ENCODE data around the gene TEX51. TPM values are rescaled to one million over a fixed set of nuclear protein-coding genes. Genes with fewer than 3 reads are reported as not detected.

TEX51 gene
- total and polyA plus RNA-seq, 4 donors: not detected

DNA sequence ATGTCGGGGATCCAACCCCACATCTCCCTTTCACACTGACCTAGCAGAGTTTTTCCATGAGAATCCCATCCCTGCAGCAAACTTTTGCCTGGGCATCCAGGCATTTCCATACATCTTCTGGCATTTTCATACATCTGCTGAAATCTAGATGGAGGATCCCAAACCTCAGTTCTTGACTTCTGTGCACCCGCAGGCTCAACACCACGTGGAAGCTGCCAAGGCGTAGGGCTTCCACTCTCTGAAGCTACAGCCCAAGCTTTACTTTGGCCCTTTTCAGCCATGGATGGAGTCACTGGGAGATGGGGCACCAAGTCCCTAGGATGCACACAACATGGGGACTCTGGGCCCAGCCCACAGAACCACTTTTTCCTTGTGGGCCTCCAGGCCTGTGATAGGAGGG is 32.2 kb upstream of the TEX51 start:
- H3K36me3 ChIP-seq (ENCODE audit: control insufficient read depth in 1 of 2, insufficient read depth in 2 of 2, low read length in 1 of 2): no peaks in the 10 kb centered on the region
- H3K27me3 ChIP-seq (ENCODE audit: control insufficient read depth in 1 of 2, insufficient read depth in 2 of 2, low read length in 1 of 2): no peaks in the 10 kb centered on the region
- ATAC-seq (ENCODE audit: low FRiP score): no peak
- intact Hi-C loops (cut with DNase I): no loop called here
- H3K9me3 ChIP-seq (ENCODE audit: control insufficient read depth, low read length): no peaks in the 10 kb centered on the region
- DNase-seq: no peak
- H3K27ac ChIP-seq (ENCODE audit: low read depth in 1 of 2, low read length in 2 of 2): no peak overlapping the region
- no peaks in the 10 kb centered on the region for H3K4me1 ChIP-seq (ENCODE audit: control insufficient read depth in 1 of 2, insufficient read depth in 2 of 2, low read length in 2 of 2)
- 94 to 96% methylated on average over 4 of the region's 4 CpGs for WGBS, 2 donors
- no peak overlapping the region for H3K4me3 ChIP-seq (ENCODE audit: low read length in 2 of 2)

DNA sequence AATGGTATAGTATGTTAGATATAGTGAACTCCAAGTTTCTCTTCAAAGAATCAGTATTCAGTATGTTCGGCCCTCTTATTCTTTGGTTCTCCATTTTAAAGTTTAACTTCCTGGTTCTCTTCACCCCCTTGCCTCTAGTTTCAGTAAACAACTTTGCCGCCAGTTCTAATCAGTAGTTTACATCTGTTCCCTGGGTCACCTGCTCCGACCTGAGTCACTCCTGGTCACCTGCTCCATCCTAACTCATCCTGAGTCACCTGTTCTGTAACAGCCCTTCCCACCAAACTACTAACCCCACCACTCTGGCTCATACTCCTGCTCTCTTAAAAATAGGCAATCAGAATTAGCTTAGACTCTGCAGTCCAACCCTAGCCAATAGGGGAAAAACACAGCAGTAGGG is 23.7 kb upstream of the TEX51 start:
- Histone ChIP-seq H3K9me3 (ENCODE audit: control insufficient read depth, low read length) (peaks cover 1% of the 10 kb centered on the region), H3K4me3 (ENCODE audit: low read length in 2 of 2) (no peak overlapping the region), H3K27me3 (ENCODE audit: control insufficient read depth in 1 of 2, insufficient read depth in 2 of 2, low read length in 1 of 2) (no peaks in the 10 kb centered on the region), H3K4me1 (ENCODE audit: control insufficient read depth in 1 of 2, insufficient read depth in 2 of 2, low read length in 2 of 2) (no peaks in the 10 kb centered on the region), H3K36me3 (ENCODE audit: control insufficient read depth in 1 of 2, insufficient read depth in 2 of 2, low read length in 1 of 2) (no peaks in the 10 kb centered on the region), H3K27ac (ENCODE audit: low read depth in 1 of 2, low read length in 2 of 2) (no peak overlapping the region)
- no peak for DNase-seq
- ATAC-seq (ENCODE audit: low FRiP score): no peak
- WGBS, 2 donors: 87 to 88% methylated on average over 3 of the region's 3 CpGs
- intact Hi-C loops (cut with DNase I): no loop called here

DNA sequence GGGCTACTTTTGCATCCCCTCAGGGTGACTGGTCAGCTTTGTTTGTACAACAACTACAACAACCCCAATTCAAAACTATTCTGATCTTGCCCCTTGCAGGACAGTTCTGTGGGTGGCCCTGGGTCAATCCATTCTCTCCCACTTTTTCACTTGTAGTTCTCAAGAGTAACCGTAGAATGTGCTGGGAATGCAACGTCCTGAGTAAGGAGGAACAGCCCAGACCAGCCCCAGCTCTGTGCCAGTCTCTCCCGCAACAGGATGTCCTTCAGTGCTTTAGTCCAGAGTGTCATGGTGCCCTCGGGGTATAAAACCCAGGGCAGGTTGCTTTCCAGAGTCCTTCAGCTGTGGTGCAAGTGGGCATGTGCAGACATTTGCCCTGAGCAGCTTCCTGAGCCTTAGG is 22.1 kb upstream of the TEX51 start:
- WGBS, 2 donors: 78 to 85% methylated on average over 4 of the region's 4 CpGs
- Histone ChIP-seq H3K27ac (ENCODE audit: low read depth in 1 of 2, low read length in 2 of 2) (no peak overlapping the region), H3K4me3 (ENCODE audit: low read length in 2 of 2) (no peak overlapping the region), H3K9me3 (ENCODE audit: control insufficient read depth, low read length) (peaks cover 1% of the 10 kb centered on the region), H3K36me3 (ENCODE audit: control insufficient read depth in 1 of 2, insufficient read depth in 2 of 2, low read length in 1 of 2) (no peaks in the 10 kb centered on the region), H3K4me1 (ENCODE audit: control insufficient read depth in 1 of 2, insufficient read depth in 2 of 2, low read length in 2 of 2) (no peaks in the 10 kb centered on the region), H3K27me3 (ENCODE audit: control insufficient read depth in 1 of 2, insufficient read depth in 2 of 2, low read length in 1 of 2) (no peaks in the 10 kb centered on the region)
- ATAC-seq (ENCODE audit: low FRiP score) (no peak), DNase-seq (no peak)
- intact Hi-C loops (cut with DNase I): no loop called here

DNA sequence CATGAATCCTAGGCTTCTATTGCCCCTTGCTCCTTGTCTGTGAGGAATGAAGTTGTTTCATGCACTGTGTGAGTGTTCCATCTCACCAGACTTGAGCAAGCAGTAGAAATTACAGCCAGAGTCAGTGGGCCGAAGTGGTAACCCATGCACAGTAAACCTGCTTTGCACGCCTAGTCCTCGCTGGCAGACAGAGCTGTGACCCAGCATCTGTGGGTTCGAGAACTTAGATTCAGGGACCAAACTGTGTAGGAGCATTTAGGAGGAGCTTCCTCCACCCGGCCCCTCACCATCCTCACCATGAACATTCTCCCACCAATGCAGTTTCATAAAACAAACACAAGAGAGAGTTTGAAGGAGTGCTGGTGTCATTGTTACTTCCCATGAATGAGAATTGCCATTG is 21.6 kb upstream of the TEX51 start:
- H3K36me3 ChIP-seq (ENCODE audit: control insufficient read depth in 1 of 2, insufficient read depth in 2 of 2, low read length in 1 of 2): no peaks in the 10 kb centered on the region
- intact Hi-C loops (cut with DNase I): no loop called here
- ATAC-seq (ENCODE audit: low FRiP score) (no peak), DNase-seq (no peak)
- 91 to 96% methylated on average over 5 of the region's 5 CpGs for WGBS, 2 donors
- no peak overlapping the region for H3K27ac ChIP-seq (ENCODE audit: low read depth in 1 of 2, low read length in 2 of 2)
- no peaks in the 10 kb centered on the region for H3K4me1 ChIP-seq (ENCODE audit: control insufficient read depth in 1 of 2, insufficient read depth in 2 of 2, low read length in 2 of 2)
- peaks cover 1% of the 10 kb centered on the region for H3K9me3 ChIP-seq (ENCODE audit: control insufficient read depth, low read length)
- H3K27me3 ChIP-seq (ENCODE audit: control insufficient read depth in 1 of 2, insufficient read depth in 2 of 2, low read length in 1 of 2): no peaks in the 10 kb centered on the region
- H3K4me3 ChIP-seq (ENCODE audit: low read length in 2 of 2): no peak overlapping the region

DNA sequence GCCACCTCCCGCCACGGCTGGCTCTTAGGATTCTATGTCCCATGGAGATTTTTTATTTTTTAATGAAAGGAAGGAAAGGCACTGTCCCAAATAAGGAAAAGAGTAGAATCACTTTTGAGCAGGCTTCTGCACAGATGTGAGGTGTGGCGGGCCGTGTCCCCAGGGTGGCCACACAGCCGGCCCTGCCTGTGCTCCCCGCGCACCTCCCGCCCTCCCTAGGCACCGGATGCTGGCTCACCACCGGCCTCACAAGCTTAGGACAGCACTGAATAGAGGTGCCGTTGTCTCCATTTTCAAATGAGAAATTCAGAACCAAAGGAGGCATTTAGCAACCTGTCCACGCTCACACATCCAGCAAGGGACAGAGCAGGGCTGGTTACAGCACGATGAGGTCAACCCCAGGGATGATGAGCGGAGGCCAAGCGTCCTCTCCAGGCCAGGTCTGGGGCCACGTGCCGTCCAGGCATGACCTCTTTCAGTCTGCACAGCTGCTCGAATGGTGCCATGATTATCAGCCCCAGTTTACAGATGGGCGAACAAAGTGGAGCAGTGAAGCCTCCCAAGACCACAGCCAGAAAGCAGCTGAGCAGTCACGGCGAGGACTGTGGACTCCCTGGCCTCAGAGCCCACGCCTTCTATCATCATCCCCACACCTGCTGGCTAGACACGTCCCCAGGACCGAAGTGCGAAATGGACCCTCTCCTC is 20.7 kb upstream of the TEX51 start:
- H3K4me1 ChIP-seq (ENCODE audit: control insufficient read depth in 1 of 2, insufficient read depth in 2 of 2, low read length in 2 of 2): no peaks in the 10 kb centered on the region
- intact Hi-C loops (cut with DNase I): no loop called here

DNA sequence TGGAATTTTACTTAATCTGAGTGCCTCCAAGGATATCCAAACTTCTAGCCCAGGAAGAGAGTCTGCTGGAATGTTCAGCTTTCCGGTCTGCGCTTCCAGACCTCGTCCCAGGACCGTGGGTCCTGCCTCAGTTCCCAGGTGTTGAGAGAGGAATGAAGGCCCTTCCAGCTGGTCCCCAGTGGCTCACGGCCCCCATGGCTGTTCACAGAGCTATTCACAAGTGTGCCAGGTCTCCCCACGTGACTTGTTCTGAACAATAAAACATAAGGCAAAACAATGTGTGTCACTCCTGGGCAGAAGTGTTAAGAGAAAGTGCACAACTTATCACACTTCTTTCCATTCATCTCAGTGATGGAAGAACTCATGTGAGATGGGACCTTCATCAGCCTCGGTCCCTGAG is 20.1 kb upstream of the TEX51 start:
- no peak overlapping the region for H3K27ac ChIP-seq (ENCODE audit: low read depth in 1 of 2, low read length in 2 of 2)
- DNase-seq (no peak), ATAC-seq (ENCODE audit: low FRiP score) (no peak)
- H3K4me1 ChIP-seq (ENCODE audit: control insufficient read depth in 1 of 2, insufficient read depth in 2 of 2, low read length in 2 of 2): no peaks in the 10 kb centered on the region
- WGBS, 2 donors: 61 to 64% methylated on average over 7 of the region's 7 CpGs
- intact Hi-C loops (cut with DNase I): no loop called here
- H3K27me3 ChIP-seq (ENCODE audit: control insufficient read depth in 1 of 2, insufficient read depth in 2 of 2, low read length in 1 of 2): no peaks in the 10 kb centered on the region
- H3K36me3 ChIP-seq (ENCODE audit: control insufficient read depth in 1 of 2, insufficient read depth in 2 of 2, low read length in 1 of 2): no peaks in the 10 kb centered on the region
- no peak overlapping the region for H3K4me3 ChIP-seq (ENCODE audit: low read length in 2 of 2)
- peaks cover 1% of the 10 kb centered on the region for H3K9me3 ChIP-seq (ENCODE audit: control insufficient read depth, low read length)

More for the DNA sequence above, 20.7 kb upstream of the TEX51 start:
- H3K27me3 ChIP-seq (ENCODE audit: control insufficient read depth in 1 of 2, insufficient read depth in 2 of 2, low read length in 1 of 2): no peaks in the 10 kb centered on the region
- 92% methylated on average over 25 of the region's 25 CpGs for WGBS, 2 donors
- H3K36me3 ChIP-seq (ENCODE audit: control insufficient read depth in 1 of 2, insufficient read depth in 2 of 2, low read length in 1 of 2): no peaks in the 10 kb centered on the region
- ATAC-seq (ENCODE audit: low FRiP score) (peak; percentile 29), DNase-seq (no peak)
- no peak overlapping the region for H3K27ac ChIP-seq (ENCODE audit: low read depth in 1 of 2, low read length in 2 of 2)
- no peak overlapping the region for H3K4me3 ChIP-seq (ENCODE audit: low read length in 2 of 2)
- H3K9me3 ChIP-seq (ENCODE audit: control insufficient read depth, low read length): peaks cover 1% of the 10 kb centered on the region

DNA sequence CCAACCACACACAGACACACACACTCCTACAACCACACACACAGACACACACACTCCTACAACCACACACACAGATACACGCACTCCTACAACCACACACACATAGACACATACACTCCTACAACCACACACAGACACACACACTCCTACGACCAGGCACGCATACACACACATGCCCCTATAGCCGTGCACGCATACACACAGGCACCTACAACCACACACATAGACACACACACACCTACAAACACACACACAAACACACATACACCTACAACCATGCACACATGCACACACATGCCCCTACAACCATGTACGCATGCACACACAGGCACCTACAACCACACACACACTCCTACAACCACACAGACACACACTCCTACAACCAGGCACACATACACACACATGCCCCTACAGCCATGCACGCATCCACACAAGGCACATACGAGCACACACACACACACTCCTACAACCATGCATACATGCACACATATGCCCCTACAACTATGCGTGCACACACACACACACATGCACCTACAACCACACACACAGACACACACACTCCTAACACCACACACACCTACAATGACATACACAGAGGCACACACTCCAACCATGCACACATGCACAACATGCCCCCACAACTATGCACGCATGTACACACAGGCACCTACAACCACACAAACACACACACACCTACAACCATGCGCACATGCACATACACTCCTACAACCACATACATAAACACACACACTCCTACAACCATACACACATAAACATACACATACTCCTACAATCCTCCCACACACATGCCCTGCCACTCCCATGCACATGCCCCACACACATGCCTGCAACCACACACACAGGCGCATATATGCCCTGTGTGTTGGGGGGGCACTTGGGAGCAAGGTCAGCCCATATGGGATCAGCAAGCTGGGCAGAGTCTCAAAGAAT is 19.1 kb upstream of the TEX51 start:
- WGBS, 2 donors: 96 to 97% methylated on average over 12 of the region's 12 CpGs
- ATAC-seq (ENCODE audit: low FRiP score) (no peak), DNase-seq (no peak)
- Histone ChIP-seq H3K27me3 (ENCODE audit: control insufficient read depth in 1 of 2, insufficient read depth in 2 of 2, low read length in 1 of 2) (no peaks in the 10 kb centered on the region), H3K36me3 (ENCODE audit: control insufficient read depth in 1 of 2, insufficient read depth in 2 of 2, low read length in 1 of 2) (no peaks in the 10 kb centered on the region), H3K9me3 (ENCODE audit: control insufficient read depth, low read length) (peaks cover 1% of the 10 kb centered on the region), H3K27ac (ENCODE audit: low read depth in 1 of 2, low read length in 2 of 2) (no peak overlapping the region), H3K4me1 (ENCODE audit: control insufficient read depth in 1 of 2, insufficient read depth in 2 of 2, low read length in 2 of 2) (no peaks in the 10 kb centered on the region), H3K4me3 (ENCODE audit: low read length in 2 of 2) (no peak overlapping the region)
- intact Hi-C loops (cut with DNase I): no loop called here

DNA sequence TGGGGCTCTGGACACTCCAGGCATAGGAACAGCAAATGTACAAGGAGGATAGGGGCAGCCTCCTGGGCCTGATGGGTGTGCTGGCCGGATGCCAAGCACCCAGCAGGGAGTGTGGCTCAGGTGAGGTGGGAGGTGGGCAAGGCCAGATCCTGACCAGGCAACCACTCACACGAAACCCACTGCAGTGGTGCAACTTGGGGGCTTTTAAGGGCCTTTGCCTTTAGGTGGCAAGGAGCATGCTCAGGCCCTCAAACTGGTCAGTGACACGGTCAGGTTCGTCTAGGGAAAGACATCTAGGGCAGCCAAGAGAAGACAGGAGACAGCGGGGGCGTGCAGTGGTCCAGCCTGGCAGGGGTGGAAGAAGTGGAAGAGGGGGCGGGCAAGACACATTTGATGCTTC is 18.4 kb upstream of the TEX51 start:
- peaks cover 1% of the 10 kb centered on the region for H3K9me3 ChIP-seq (ENCODE audit: control insufficient read depth, low read length)
- no peaks in the 10 kb centered on the region for H3K4me1 ChIP-seq (ENCODE audit: control insufficient read depth in 1 of 2, insufficient read depth in 2 of 2, low read length in 2 of 2)
- ATAC-seq (ENCODE audit: low FRiP score) (no peak), DNase-seq (no peak)
- WGBS, 2 donors: 83% methylated on average over 7 of the region's 7 CpGs
- no peaks in the 10 kb centered on the region for H3K27me3 ChIP-seq (ENCODE audit: control insufficient read depth in 1 of 2, insufficient read depth in 2 of 2, low read length in 1 of 2)
- H3K27ac ChIP-seq (ENCODE audit: low read depth in 1 of 2, low read length in 2 of 2): no peak overlapping the region
- no peak overlapping the region for H3K4me3 ChIP-seq (ENCODE audit: low read length in 2 of 2)
- intact Hi-C loops (cut with DNase I): no loop called here
- no peaks in the 10 kb centered on the region for H3K36me3 ChIP-seq (ENCODE audit: control insufficient read depth in 1 of 2, insufficient read depth in 2 of 2, low read length in 1 of 2)

DNA sequence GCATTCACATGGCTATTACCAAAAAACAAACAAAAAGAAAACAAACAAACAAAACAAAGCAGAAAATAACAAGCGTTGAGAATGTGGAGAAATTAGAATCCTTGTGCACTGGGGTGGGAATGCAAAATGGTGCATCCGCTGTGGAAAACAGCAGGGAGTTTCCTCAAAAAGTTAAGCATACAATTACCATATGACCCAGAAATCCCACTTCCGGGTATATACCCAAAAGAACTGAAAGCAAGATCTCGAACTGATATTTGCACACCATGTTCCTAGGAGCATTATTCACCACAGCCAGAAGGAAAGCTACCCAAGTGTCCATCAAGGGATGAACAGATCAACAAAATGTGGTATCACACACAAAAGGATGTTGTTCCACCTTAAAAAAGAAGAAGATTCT is 17.9 kb upstream of the TEX51 start:
- 74 to 92% methylated on average over 4 of the region's 4 CpGs for whole genome bisulfite sequencing, 2 donors
- DNase-seq (no peak), ATAC-seq (ENCODE audit: low FRiP score) (no peak)
- Histone ChIP-seq H3K4me1 (ENCODE audit: control insufficient read depth in 1 of 2, insufficient read depth in 2 of 2, low read length in 2 of 2) (no peaks in the 10 kb centered on the region), H3K27ac (ENCODE audit: low read depth in 1 of 2, low read length in 2 of 2) (no peak overlapping the region), H3K27me3 (ENCODE audit: control insufficient read depth in 1 of 2, insufficient read depth in 2 of 2, low read length in 1 of 2) (no peaks in the 10 kb centered on the region), H3K4me3 (ENCODE audit: low read length in 2 of 2) (no peak overlapping the region), H3K36me3 (ENCODE audit: control insufficient read depth in 1 of 2, insufficient read depth in 2 of 2, low read length in 1 of 2) (no peaks in the 10 kb centered on the region), H3K9me3 (ENCODE audit: control insufficient read depth, low read length) (peaks cover 1% of the 10 kb centered on the region)
- intact Hi-C loops (cut with DNase I): no loop called here
